Mesenchymal stem cell (in vitro differentiated cells and primary cell): ENCODE measurements around the gene PTPRN2.
"Not testable (repeated sequence)": the region's sequence is repeated elsewhere in the genome, so short reads cannot be mapped to it uniquely, and the experiment has no call there.

Experiments used
- DNase-seq: peaks from one replicate; pipeline ENCODE4 v3.0.0-alpha.2; 2013
- H2AFZ ChIP-seq: one replicate; pipeline ENCODE4 v1.6.1; 2013; ENCODE audit warnings: low read depth, mild to moderate bottlenecking, control low read depth, inconsistent platforms, low read length, moderate library complexity
- H2AK5ac ChIP-seq: 2 replicates; pipeline ENCODE4 v1.6.1; 2013; ENCODE audit warnings: low read length, moderate library complexity, mild to moderate bottlenecking, inconsistent platforms; ENCODE audit not compliant: severe bottlenecking
- H2BK120ac ChIP-seq: one replicate; pipeline ENCODE4 v1.6.1; 2013; ENCODE audit warnings: low read depth, mild to moderate bottlenecking, inconsistent platforms, low read length, moderate library complexity
- H2BK12ac ChIP-seq, 2 experiments: one replicate each; pipeline ENCODE4 v1.6.1; 2013; ENCODE audit warnings: inconsistent platforms in 2 of 2, low read length in 2 of 2, mild to moderate bottlenecking in 2 of 2, moderate library complexity in 2 of 2, control low read depth in 1 of 2
- H2BK15ac ChIP-seq: one replicate; pipeline ENCODE4 v1.6.1; 2013; ENCODE audit warnings: mild to moderate bottlenecking, low read depth, inconsistent platforms; ENCODE audit not compliant: poor library complexity, severe bottlenecking
- H2BK5ac ChIP-seq: 2 replicates; pipeline ENCODE4 v1.6.1; 2013; ENCODE audit warnings: low read depth, mild to moderate bottlenecking, low read length, control low read depth, inconsistent platforms; ENCODE audit not compliant: poor library complexity, severe bottlenecking
- H3K14ac ChIP-seq, 2 experiments: one replicate each; pipeline ENCODE4 v1.6.1; 2013; ENCODE audit warnings: inconsistent platforms in 2 of 2, low read length in 2 of 2, control low read depth in 1 of 2, mild to moderate bottlenecking in 1 of 2, moderate library complexity in 1 of 2
- H3K18ac ChIP-seq, 2 experiments: one replicate each; pipeline ENCODE4 v1.6.1; 2013; ENCODE audit warnings: inconsistent platforms in 2 of 2, low read length in 2 of 2, control low read depth in 1 of 2, low read depth in 1 of 2, mild to moderate bottlenecking in 1 of 2
- H3K23ac ChIP-seq, 2 experiments: one replicate each; pipeline ENCODE4 v1.6.1; 2013; ENCODE audit warnings: inconsistent platforms in 2 of 2, low read length in 2 of 2, mild to moderate bottlenecking in 2 of 2, moderate library complexity in 2 of 2, control low read depth in 1 of 2
- H3K27ac ChIP-seq: 2 replicates; pipeline ENCODE4 v1.5.1; 2013; ENCODE audit warnings: mild to moderate bottlenecking, moderate library complexity, low read length, control low read depth, inconsistent platforms; ENCODE audit not compliant: poor library complexity, severe bottlenecking
- H3K27me3 ChIP-seq, 2 experiments: 2 replicates each; pipeline versions ENCODE4 v1.6.1 to v1.7.0; 2013; ENCODE audit warnings: low read length in 2 of 2, mild to moderate bottlenecking in 2 of 2, moderate library complexity in 2 of 2, control low read depth in 1 of 2, inconsistent platforms in 1 of 2; ENCODE audit not compliant: control insufficient read depth in 1 of 2, insufficient read depth in 1 of 2
- H3K36me3 ChIP-seq, 2 experiments: 2 replicates each; pipeline versions ENCODE4 v1.6.1 to v1.7.0; 2013; ENCODE audit warnings: low read length in 2 of 2, control low read depth in 1 of 2, inconsistent platforms in 1 of 2, low read depth in 1 of 2, mild to moderate bottlenecking in 1 of 2; ENCODE audit not compliant: insufficient read depth in 2 of 2, control insufficient read depth in 1 of 2
- H3K4ac ChIP-seq, 2 experiments: one replicate each; pipeline ENCODE4 v1.6.1; 2013; ENCODE audit warnings: inconsistent platforms in 2 of 2, low read length in 2 of 2, mild to moderate bottlenecking in 2 of 2, moderate library complexity in 2 of 2, control low read depth in 1 of 2, low read depth in 1 of 2
- H3K4me1 ChIP-seq: 2 replicates; pipeline ENCODE4 v1.6.1; 2013; ENCODE audit warnings: low read depth, low read length, control low read depth; ENCODE audit not compliant: control insufficient read depth, insufficient read depth
- H3K4me2 ChIP-seq: 2 replicates; pipeline ENCODE4 v1.6.1; 2013; ENCODE audit warnings: low read length, mild to moderate bottlenecking, inconsistent platforms; ENCODE audit not compliant: poor library complexity, severe bottlenecking
- H3K4me3 ChIP-seq, 2 experiments: 2 replicates each; pipeline versions ENCODE4 v1.5.1 to v1.7.0; 2013; ENCODE audit warnings: low read length in 2 of 2, mild to moderate bottlenecking in 2 of 2, control low read depth in 1 of 2, low read depth in 1 of 2; ENCODE audit not compliant: insufficient read depth in 1 of 2
- H3K79me1 ChIP-seq: replicated peaks from 2 replicates; pipeline ENCODE4 v1.6.1; 2013; ENCODE audit warnings: mild to moderate bottlenecking, control low read depth, low read length, inconsistent platforms; ENCODE audit not compliant: poor library complexity, severe bottlenecking
- H3K9ac ChIP-seq: 2 replicates; pipeline ENCODE4 v1.7.0; 2013; ENCODE audit warnings: mild to moderate bottlenecking, low read length, moderate library complexity
- H3K9me3 ChIP-seq: 2 replicates; pipeline ENCODE4 v1.7.0; 2013; ENCODE audit warnings: mild to moderate bottlenecking, low read length; ENCODE audit not compliant: control insufficient read depth
- H4K8ac ChIP-seq: one replicate; pipeline ENCODE4 v1.6.1; 2013; ENCODE audit warnings: inconsistent platforms, mild to moderate bottlenecking, low read length, moderate library complexity
- H4K91ac ChIP-seq: one replicate; pipeline ENCODE4 v1.6.1; 2013; ENCODE audit warnings: mild to moderate bottlenecking, low read length, inconsistent platforms
- WGBS: methylation state at CpG from one replicate; pipeline ENCODE4 v1.1.7; 2013; ENCODE audit warnings: mixed read lengths; 5-methylcytosine and 5-hydroxymethylcytosine counted together

Gene PTPRN2

DNA sequence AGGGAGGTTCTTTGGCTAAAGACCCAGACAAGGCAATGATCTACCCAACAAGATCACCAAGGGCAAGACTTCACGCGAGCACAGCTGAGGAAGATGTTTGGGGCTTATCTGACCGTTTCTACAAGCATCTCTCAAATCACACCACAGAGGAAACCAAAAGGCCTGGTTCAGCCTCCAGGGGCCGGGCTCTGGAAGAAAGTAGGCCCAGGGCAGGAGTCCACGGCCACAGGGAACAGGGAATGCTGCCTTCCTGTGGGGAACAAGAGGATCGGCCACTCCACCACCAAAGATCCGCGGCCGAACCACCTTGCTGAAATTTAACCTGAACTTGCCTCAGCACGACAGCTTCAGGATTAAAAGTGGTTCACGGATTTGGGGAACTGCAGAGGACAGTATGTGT, 332.5 kb downstream of the PTPRN2 start:
- no peak overlapping the region for H2BK5ac ChIP-seq
- 77% methylated on average over 11 of the region's 11 CpGs for WGBS
- H3K27me3 ChIP-seq: no peaks in the 10 kb centered on the region
- no peak overlapping the region for H3K18ac ChIP-seq
- H3K27ac ChIP-seq: no peak overlapping the region
- H2BK15ac ChIP-seq: no peak overlapping the region
- H2AK5ac ChIP-seq: no peak overlapping the region
- no peaks in the 10 kb centered on the region for H3K4me1 ChIP-seq
- H3K23ac ChIP-seq: no peak overlapping the region
- no peak for DNase-seq
- no peaks in the 10 kb centered on the region for H3K36me3 ChIP-seq
- no peak overlapping the region for H2AFZ ChIP-seq
- H3K14ac ChIP-seq: no peak overlapping the region
- H3K4me3 ChIP-seq: no peak overlapping the region
- no peak overlapping the region for H3K4me2 ChIP-seq
- H2BK120ac ChIP-seq: no peak overlapping the region
- H4K8ac ChIP-seq: no peak overlapping the region
- no peaks in the 10 kb centered on the region for H3K79me1 ChIP-seq
- H3K4ac ChIP-seq: no peak overlapping the region
- no peak overlapping the region for H4K91ac ChIP-seq
- H3K9me3 ChIP-seq: peaks cover 14% of the 10 kb centered on the region
- H2BK12ac ChIP-seq: no peak overlapping the region
- no peak overlapping the region for H3K9ac ChIP-seq

DNA sequence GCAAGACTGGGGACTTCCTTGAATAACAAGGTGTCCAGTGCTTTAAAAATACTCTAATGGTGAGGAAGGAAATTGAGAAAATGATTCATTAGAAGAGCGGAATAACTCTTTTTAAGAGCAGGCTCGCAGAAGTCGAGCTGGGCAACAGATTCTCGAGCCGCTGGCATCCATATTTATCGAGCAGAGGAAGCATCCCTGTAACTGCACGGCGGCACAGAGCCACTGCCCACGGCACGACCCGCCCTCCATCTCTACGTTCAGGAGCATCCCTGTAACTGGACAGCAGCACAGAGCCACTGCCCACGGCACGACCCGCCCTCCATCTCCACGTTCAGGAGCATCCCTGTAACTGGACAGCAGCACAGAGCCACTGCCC, 334.0 kb downstream of the PTPRN2 start:
- not testable (repeated sequence) for H3K9ac ChIP-seq, H2BK12ac ChIP-seq, H3K4me3 ChIP-seq, H3K79me1 ChIP-seq, H2BK120ac ChIP-seq, H3K36me3 ChIP-seq, H4K8ac ChIP-seq, H3K4me1 ChIP-seq, H3K4ac ChIP-seq, H2BK5ac ChIP-seq, H3K14ac ChIP-seq, H3K27me3 ChIP-seq, H2BK15ac ChIP-seq, H3K4me2 ChIP-seq, DNase-seq, H3K18ac ChIP-seq, H3K23ac ChIP-seq, H4K91ac ChIP-seq, H3K27ac ChIP-seq, H2AK5ac ChIP-seq, H2AFZ ChIP-seq
- peaks cover 11% of the 10 kb centered on the region for H3K9me3 ChIP-seq
- 80% methylated on average over 13 of the region's 16 CpGs for WGBS

DNA sequence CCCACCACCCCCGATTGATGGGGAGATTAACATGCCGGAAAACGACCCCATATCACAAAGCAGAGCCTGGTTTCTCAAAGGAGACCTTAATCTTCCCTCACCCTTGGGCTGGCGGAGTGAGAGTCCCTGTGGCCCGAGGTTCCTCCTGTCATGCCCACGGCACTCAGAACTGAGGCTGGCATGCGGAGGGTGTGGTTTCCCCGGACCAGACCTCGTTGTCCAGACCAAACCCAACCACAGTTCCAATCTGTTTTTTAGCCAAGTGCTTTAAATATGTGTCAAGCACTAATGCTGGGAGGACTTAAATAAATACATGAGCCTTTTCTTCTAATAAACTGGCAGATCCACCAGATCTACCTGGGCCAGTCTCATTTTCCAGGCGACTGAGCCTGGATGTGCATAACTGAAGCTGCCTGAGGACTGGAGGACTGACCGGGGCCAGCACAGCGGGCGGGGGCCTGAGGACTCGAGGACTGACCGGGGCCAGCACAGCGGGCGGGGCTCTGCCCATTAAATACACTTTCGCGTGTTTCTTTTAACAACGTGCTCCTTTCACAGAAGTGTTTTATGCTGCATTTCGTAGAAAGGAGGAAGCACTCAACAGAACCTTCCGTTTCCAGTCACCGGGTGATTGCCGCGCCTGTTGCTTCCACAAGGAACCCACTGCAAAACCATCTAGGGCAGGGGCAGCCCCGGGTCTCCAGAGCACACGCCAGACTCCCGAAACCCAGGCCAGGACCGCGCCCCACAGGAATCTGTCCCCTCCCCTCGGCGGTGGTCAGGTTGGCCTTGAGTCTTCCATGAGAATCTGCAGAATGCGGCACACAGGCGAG, 334.6 kb downstream of the PTPRN2 start:
- Histone ChIP-seq H3K18ac (no peak overlapping the region), H3K4me2 (no peak overlapping the region), H2AK5ac (no peak overlapping the region), H2BK12ac (no peak overlapping the region), H3K27ac (no peak overlapping the region), H3K36me3 (no peaks in the 10 kb centered on the region), H3K23ac (no peak overlapping the region), H4K91ac (no peak overlapping the region), H3K4me3 (no peak overlapping the region), H3K9me3 (peaks cover 9% of the 10 kb centered on the region), H2BK5ac (no peak overlapping the region), H2AFZ (no peak overlapping the region), H3K4ac (no peak overlapping the region), H2BK15ac (no peak overlapping the region), H2BK120ac (no peak overlapping the region), H3K14ac (no peak overlapping the region), H3K27me3 (no peaks in the 10 kb centered on the region), H3K79me1 (no peaks in the 10 kb centered on the region), H3K9ac (no peak overlapping the region), H3K4me1 (no peaks in the 10 kb centered on the region), H4K8ac (no peak overlapping the region)
- no peak for DNase-seq
- 82% methylated on average over 32 of the region's 34 CpGs for WGBS

DNA sequence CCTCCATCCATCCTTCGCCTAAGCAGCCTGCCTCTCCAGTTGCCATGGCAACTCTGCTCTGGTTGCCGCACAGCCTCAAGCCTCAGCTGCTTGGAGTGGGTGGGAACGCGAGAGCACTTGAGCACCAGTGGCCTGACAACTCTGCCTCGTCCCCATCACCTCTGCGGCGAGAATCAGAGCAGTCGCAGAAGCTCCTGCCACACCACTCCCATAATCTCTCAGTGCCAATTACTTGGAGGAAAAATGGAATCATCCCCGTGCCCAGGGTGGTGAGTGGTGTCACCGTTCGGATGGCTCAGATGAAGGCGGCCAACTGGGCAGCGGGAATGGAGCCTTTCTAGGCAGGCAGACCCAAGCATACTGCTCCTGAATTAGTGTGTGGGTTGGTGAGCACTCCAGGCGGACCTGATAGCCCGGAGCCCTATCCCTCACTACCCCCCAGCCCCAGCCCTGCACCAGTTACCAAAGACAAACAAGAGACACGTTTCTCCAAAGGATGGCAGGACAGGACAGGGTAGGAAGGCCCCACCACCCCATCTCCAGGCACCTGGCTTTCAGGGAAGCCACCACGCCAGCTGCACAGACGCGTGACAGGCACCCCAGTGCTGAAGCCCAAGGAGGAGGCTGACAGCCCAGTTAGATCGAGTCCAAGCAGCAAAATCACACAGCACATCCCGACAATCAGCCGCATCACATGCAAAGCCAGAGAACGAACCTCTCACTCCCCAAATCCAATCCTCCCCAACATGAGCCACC, 335.4 kb downstream of the PTPRN2 start:
- no peaks in the 10 kb centered on the region for H3K36me3 ChIP-seq
- H3K9ac ChIP-seq: no peak overlapping the region
- no peak overlapping the region for H3K23ac ChIP-seq
- no peak overlapping the region for H2AFZ ChIP-seq
- no peak overlapping the region for H3K4me3 ChIP-seq
- H3K18ac ChIP-seq: no peak overlapping the region
- peaks cover 9% of the 10 kb centered on the region for H3K9me3 ChIP-seq
- H3K4me2 ChIP-seq: no peak overlapping the region
- no peak overlapping the region for H2BK5ac ChIP-seq
- no peak overlapping the region for H4K91ac ChIP-seq
- H2BK15ac ChIP-seq: no peak overlapping the region
- H4K8ac ChIP-seq: no peak overlapping the region
- no peak overlapping the region for H2BK120ac ChIP-seq
- no peak overlapping the region for H2AK5ac ChIP-seq
- no peaks in the 10 kb centered on the region for H3K27me3 ChIP-seq
- DNase-seq: no peak
- H2BK12ac ChIP-seq: no peak overlapping the region
- no peak overlapping the region for H3K14ac ChIP-seq
- no peak overlapping the region for H3K4ac ChIP-seq
- 74% methylated on average over 22 of the region's 23 CpGs for WGBS
- H3K79me1 ChIP-seq: no peaks in the 10 kb centered on the region
- H3K4me1 ChIP-seq: no peaks in the 10 kb centered on the region
- H3K27ac ChIP-seq: no peak overlapping the region
